ENCODE measurements around the gene CD302.
"Not testable (repeated sequence)": the region's sequence is repeated elsewhere in the genome, so short reads cannot be mapped to it uniquely, and the experiment has no call there.

CD302 gene, protein sequence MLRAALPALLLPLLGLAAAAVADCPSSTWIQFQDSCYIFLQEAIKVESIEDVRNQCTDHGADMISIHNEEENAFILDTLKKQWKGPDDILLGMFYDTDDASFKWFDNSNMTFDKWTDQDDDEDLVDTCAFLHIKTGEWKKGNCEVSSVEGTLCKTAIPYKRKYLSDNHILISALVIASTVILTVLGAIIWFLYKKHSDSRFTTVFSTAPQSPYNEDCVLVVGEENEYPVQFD

DNA sequence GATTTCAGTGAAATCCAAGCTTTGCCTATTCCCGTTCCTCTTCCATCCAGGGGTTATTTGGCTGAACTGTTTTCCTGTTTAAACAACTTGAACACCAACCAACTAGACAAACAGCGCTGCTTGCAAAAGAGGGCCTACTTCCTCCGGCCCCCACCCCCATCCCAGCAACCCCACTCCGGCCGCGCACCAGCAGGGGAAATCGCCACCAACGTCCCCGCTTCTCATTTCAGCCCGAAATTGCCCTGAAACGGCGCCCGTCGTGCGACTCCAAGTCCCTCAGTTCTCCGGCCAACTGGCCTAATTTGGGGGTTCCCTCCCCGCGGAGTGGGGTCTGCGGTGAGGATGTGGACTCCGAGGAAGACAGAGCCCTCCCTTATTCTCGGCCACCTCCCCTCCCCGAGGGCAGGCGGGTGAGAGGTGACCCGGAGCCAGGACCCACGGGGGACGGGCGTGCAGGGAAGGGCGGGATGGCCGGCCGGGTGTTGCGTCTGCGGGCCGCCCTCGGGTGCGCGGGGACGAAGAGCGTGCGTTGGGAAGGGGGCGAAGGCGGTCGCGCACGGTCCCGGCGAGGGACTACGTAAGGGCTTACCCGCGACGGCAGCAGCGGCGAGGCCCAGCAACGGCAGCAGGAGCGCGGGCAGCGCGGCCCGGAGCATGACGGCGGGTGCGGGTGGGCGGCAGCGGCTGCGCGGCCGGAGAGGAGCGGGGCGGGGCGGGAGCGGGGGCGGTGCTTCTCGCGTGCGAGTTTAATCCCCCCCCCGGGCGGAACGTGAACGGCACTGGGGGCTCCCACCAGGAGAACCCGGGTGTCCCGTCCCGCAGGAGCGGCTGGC lies at the start of gene CD302:
Gene CD302 (minus strand): TSS at position 666 of the 833 bp plus-strand sequence. CDS start 10 bp downstream, at position 656.
- DNase-seq (ENCODE audit: low read depth in 2 of 2), result peak; percentile 8 to 27

DNA sequence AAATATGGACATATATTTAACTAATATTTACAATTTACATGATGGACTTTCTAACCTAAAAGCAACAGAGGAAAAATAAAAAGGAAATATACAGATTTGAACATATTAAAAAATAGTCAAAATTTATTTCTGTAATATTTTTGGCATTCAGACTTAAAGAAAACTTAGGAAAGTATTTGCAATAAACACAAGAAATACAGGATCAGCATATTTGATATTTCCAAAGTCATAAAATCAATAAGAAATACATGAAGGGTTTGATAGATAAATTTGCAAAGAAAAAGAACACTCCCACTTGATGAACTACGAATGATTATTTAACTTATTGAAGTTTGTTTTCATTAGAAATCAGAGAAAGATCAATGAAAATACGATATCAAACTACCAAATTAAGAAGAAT lies 48.6 kb upstream of the CD302 start:
- DNase-seq (ENCODE audit: low read depth in 2 of 2), result no peak

DNA sequence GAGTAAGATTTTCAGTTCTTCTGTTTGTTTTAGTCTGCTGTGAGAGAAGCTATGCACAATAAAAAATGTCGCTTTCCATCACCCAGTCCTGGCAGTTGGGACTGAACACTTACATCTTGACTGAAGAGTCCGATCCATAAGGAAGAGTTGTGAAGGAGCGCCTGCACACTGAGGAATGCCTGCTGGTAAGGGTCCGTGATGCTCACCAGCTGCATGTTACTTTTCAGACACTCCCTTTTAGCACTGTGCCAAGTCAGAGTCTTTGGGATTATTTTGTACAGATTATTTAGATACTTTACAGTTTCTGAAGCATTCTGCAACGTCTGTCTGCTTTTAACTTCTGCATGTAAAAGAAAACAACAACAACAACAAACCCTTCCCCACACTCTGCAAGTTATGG lies 42.6 kb upstream of the CD302 start:
- DNase-seq (ENCODE audit: low read depth in 2 of 2), result no peak

DNA sequence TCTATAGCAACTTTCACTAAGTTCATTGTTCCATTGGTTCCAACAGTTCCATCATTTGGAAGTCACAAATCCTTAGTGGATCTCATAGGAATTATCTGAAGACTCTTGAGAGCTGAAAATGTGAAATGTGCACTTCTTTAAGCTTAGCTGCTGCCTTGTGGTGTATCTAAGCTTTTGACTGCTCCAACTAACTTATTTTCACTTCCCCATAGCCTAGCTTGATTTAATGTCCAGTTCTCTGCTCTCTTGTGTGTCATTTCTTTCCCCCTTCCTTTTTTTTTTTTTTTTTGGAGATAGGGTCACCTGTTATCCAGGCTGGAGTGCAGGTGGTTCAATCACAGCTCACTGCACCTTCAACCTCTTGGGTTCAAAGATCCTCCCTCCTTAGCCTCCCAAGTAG lies 34.9 kb upstream of the CD302 start:
- DNase-seq (ENCODE audit: low read depth in 2 of 2), result no peak

DNA sequence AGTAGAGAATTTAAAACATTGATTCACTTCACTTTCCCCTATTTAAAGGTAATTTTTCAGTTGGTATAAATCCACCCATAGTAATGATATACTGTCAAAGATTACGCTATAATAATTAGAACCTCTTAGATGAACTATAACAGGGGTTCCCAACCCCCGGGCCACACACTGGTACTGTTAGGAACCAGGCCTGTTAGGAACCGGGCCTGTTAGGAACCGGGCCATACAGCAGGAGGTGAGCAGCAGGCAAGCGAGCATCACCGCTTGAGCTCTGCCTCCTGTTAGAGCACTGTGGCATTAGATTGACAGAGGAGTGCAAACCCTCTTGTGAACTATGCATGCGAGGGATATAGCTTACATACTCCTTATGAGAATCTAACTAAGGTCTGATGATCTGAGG lies 34.0 kb upstream of the CD302 start:
- DNase-seq (ENCODE audit: low read depth in 2 of 2), result no peak

DNA sequence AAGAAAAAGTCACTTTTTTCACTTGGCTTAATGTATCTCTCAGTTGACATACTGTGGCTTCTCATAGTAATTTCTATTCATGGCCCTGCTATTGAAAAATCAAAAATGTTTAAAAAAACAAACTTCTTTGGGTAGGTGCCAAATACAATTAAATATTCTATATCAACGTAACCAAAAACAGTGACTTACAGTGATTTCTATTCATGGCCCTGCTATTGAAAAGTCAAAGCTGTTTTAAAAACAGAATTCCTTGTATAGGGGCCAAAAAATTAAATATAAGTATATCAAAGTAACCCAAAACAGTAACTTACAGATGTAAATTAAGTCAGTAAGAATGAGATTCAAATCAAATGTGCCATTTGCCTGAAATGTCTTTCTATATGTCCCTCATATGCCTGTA lies 31.4 kb upstream of the CD302 start:
- no peak for DNase-seq (ENCODE audit: low read depth in 2 of 2)

DNA sequence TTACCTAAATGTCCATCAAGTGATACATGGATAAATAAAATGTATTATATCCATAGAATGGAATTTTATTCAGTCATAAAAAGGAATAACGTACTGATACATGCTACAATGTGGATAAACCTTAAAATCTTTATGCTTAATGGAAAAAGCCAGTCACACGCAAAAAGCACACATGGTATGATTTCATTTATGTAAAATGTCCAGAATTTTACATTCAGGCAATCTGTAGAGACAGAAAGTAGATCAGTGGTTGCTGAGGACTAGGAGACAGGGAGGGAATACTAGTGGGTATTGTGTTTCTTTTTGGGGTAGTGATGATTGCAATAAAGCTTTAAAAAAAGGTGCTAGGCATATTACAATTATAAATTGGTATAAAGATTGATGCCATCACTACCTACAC lies 30.7 kb upstream of the CD302 start:
- DNase-seq (ENCODE audit: low read depth in 2 of 2), result no peak

DNA sequence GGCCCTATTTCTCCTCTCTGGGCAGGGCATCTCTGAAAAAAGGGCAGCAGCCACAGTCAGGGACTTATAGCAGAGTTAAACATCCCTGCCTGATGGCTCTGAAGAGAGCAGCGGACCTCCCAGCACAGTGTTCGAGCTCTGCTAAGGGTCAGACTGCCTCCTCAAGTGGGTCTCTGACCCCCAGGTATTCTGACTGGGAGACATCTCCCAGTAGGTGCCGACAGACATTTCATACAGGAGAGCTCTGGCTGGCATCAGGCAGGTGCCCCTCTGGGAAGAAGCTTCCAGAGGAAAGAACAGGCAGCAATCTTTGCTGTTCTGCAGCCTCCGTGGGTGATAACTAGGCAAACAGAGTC lies 24.4 kb upstream of the CD302 start:
- not testable (repeated sequence) for DNase-seq (ENCODE audit: low read depth in 2 of 2)

DNA sequence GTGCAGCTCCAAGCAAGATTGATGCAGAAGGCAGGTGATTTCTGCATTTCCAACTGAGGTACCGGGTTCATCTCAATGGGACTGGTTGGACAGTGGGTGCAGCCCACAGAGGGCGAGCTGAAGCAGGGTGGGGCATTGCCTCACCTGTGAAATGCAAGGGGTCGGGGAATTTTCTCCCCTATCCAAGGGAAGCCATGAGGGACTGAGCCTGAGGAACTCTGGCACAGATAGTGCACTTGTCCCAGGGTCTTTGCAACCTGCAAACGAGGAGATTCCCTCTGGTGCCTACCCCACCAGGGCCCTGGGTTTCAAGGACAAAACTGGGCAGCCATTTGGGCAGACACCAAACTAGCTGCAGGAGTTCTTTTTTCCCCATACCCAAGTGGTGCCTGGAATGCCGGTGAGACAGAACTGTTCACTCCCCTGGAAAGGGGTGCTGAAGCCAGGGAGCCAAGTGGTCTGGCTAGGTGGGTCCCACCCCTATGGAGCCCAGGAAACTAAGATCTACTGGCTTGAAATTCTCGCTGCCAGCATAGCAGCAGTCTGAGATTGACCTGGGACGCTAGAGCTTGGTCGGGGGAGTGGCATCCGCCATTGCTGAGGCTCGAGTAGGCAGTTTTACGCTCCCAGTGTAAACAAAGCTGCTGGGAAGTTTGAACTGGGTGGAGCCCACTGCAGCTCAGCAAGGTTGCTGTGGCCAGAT lies 23.9 kb upstream of the CD302 start:
- DNase-seq (ENCODE audit: low read depth in 2 of 2), result not testable (repeated sequence)

DNA sequence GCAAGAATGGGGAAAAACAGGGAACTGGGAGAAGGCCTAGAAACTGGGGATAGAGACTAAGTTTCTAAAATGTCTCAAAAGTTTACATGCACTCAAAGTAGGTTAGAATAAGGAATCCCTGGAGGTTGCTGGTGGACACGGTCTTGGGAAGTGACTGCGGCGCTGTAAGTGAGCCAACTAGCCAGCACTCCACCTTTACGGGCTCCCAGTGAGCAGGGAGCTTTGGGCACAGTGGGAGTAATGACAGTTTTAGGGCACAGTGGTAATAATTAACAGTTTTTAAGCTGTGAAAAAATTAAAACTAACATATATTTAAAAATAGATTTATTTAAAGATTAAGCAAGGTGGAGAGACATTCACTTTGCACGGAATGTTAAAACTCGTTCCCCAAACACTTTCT lies 20.9 kb upstream of the CD302 start:
- no peak for DNase-seq (ENCODE audit: low read depth in 2 of 2)

DNA sequence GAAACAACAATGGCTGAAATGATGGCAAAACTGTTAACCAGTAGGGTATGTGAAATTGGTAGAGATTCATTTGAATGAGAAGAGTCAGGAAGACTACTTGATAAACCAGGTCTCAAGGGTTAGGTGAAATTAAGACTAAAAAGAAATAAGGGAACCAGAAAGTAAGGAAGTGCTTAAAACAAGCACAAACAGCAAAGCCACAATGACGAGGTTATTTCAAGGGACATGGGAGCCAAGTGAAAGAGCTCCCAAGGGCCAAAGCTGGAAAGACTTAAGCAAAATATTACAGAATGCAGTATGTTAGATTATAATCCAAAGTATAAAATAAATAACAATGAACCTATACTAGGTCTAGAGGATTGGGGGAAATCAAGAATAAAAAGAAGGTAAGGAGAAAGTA lies 19.3 kb upstream of the CD302 start:
- no peak for DNase-seq (ENCODE audit: low read depth in 2 of 2)

DNA sequence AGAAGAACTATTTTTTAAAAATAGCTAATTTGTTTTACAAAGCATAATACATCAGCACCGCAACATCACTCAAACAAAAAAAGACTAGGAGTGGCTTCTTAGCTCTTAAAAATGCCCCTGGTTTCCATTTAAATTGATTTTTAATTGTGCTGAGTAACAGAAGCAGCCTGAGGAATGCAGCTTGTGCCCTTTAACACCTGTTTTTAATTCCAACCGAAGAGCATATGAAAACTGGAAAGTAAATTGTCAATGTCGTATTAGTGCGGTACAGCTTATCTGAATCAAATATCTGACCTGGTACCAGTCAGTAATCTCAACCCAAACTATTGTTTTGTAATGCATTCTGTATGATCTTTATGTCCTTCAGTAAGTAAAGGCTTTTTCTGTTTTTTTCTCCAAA lies 13.2 kb upstream of the CD302 start:
- no peak for DNase-seq (ENCODE audit: low read depth in 2 of 2)

DNA sequence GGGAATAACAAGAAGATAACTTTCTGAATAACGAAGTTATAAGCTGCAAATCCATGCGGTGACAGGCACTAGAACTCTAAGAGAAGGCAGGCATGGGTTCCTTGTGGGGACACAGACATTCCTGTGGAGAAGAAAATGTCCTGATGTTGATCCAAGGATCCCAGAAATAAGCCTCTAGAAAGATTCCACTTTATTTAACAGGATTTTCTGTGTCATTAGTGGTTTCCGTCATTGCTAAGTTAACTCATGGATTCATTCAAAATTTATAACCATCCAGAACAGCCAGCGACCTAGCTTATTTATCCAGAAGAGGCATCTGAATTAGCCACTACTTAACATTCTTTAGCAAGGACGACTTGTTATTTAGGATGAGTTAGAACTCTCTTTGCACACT lies 10.0 kb upstream of the CD302 start:
- no peak for DNase-seq (ENCODE audit: low read depth in 2 of 2)

DNA sequence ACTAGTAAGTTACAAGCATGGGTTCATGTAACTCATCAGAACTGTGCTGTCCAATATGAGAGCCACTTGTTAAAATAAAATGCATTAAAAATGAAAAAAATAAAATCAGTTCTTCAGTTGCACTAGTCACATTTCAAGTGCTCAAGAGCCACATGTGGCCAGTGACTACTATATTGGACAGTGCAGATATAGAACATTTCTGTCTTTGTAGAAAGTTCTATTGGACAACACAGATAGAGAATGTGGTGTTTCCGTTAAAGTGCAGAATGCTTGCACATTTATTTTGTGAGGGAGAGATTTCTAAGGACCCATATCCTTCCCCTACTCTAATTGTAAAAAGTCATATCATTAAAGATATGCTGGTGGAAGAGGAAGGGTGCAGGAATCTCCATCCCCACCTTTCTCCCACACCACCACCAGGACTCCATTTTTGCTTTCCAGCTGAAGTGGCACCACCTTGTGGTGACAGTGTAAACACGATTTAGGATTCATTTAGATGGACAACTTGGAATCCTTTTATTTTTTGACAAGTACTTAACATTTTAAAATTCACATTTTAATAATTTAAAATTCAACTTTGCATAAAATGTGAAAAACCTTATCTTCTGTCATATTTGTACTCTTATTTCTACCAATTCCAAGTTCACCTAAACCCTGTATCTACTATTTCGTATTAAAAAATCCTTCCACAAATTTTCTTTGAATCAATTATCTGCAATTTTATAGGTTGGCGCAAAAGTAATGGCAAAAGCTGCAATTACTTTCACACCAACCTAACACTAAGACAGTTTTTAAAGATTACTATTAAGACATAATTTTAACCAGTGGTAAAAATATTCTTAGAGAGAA lies 9.4 kb upstream of the CD302 start:
- no peak for DNase-seq (ENCODE audit: low read depth in 2 of 2)

DNA sequence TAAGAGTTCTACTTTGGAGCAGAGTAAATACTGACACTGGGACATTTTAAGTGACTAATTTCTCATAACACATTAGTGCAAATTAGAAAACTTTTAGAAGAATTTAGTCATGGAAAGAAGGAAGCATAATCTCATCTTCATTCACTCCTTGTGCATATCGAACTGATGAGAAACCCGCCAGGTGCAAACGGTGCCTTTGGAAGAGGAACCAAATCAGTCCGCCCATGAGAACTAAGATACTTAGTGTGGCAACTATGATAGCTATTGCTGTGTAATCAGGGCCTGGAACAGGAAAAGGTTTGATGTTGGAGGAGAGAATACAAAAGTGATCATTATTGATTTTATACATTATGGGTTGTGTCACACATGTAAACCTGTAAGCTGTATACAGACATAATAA lies 6.9 kb upstream of the CD302 start:
- no peak for DNase-seq (ENCODE audit: low read depth in 2 of 2)

DNA sequence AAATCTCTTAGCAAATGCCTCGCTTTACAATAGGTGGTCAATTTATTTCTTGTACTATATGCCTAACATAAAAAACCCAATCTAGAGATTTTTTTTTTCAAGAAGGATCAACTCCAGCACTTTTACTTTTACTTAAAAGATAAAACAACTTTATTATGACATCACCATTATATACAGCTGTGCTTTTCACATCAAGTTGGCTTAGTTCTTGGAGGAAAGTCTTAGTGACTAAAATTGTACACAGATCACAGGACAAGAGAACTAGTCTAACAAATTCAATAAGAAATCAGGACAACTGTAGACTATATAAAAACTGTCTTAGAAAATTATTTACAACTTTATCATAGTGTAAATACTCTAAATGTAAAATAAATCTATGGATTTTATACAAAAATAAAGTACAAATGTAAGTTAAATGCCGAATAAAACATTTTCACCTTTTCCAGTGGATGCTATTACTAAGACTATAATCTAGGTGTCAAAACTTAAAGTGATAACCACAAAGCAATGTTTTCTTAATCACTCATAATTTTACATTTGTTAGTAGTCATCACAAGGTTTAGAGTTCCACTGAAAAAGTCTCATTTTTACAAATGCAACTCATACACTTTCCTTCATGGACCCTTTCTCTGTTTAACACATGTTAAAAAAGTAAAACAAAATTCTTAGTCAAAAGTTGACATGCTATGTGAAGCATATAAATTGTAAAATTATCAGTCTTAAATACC lies 5.4 kb upstream of the CD302 start:
- no peak for DNase-seq (ENCODE audit: low read depth in 2 of 2)

DNA sequence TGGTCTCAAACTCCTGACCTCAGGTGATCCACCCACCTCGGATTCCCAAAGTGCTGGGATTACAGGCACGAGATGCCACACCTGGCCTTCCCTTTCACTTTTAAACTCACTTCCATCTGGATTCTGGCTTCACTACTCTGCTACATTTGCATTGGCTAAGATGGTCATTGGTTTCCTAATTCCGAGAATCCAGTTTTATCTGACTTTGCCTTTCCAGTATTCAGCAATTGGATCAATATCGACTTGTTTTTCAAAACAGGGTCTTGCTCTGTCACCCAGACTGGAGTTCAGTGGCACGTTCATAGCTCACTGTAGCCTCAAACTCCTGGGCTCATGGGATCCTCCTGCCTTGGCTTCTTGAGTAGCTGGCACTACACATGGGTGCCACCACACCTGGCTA lies 4.7 kb upstream of the CD302 start:
- DNase-seq (ENCODE audit: low read depth in 2 of 2), result no peak

DNA sequence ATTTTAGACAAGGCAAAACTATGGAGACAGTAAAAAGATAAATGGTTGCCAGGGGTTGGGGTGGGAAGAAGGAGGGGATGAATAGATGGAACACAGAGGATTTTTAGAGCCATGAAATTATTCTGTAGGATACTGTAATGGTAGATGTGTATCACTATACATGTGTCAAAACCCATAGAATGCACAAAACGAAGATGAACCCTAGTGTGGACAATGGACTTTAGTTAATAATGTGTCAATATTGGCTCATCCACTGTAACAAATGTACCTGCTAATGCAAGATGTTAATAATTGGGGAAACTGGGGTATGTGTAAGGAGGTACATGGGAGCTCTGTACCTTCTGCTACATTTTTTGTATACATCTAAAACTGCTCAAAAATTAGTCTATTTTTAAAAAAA lies 1.8 kb upstream of the CD302 start:
- no peak for DNase-seq (ENCODE audit: low read depth in 2 of 2)

DNA sequence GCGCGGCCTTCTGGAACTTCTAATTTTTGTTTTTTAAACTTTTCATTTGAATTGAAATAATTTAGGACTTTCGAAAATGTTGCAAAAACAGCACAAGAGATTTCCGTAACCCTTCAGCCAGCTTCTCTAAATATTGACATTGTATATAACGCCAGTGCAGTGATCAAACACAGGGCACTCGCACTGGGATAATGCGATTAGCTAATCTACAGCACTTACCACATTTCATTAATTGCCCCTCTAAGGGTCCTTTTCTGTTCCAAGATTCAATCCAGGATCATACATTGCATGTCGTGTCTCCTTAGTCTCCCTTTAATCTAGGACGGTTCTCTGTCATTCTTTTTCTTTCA lies 343 bp upstream of the CD302 start:
- no peak for DNase-seq (ENCODE audit: low read depth in 2 of 2)

DNA sequence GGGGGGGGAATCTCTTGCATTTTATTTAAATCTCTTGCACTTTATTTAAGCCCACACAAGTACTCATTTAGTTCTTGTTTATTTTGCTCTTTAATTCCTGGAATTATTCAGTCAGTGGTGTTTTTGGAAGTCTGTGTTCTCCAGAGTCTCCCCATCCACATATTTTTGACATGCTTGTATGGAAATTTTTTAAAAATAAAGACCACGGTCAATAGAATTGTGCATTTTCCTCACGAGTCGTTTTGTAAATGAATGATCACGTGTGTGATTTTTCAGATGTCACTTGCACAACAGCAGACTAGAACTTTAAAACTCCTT lies 824 bp downstream of the CD302 start:
- DNase-seq (ENCODE audit: low read depth in 2 of 2), result no peak

DNA sequence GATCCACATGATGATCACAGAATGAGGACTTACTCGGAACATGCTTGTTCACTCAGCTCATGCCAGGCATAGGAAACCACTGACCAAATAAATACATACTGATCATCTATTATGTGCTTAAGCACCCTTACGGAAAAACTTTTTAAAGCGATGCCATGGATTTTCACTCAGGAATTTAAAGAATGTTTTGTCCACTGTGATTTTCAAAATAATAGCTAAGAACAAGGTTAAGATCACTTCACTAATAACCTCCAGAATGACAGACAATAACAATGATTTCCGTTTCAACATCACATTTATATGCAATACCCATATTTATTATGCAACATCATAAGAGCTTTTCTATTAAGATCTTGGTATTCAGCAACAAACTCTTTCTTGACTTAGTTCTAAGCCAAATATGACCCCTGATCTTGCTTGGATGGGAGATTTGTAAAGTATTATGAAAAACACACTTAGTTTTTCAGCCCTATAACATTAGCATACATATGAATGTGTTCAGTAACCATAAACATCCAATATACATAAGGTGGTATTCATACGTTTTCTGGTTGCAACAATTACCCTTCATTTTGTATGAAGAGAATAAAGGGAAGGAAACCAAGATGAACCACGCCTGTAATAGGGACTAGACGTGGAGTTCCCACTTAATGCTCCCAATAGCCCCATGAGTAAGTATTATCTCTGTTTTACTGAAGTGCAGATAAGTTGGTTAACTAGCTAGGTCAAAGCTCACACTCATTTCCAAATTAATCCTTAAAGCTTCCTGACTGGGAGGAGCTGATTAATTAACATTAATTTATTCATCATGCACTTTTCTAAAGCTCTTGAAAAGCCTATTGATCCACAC lies 1.9 kb downstream of the CD302 start:
- no peak for DNase-seq (ENCODE audit: low read depth in 2 of 2)
